NT2/D1 (cell line): ENCODE data around the gene FYCO1.

Source experiments
- SUZ12 ChIP-seq: IDR thresholded peaks from 2 replicates; pipeline ENCODE4 v1.6.1; 2011; ENCODE audit not compliant: insufficient read length, insufficient read depth; ENCODE audit errors: extremely low read depth
- ZNF274 ChIP-seq: IDR thresholded peaks from 2 replicates; pipeline ENCODE4 v1.6.1; 2011; ENCODE audit warnings: mild to moderate bottlenecking, low read depth, low read length

- TF ChIP-seq SUZ12 (no peak), ZNF274 (no peak)
Measured at GRCh38 chr3:45915059-45915439, 80.6 kb downstream of the FYCO1 start.
